ENCODE measurements around the gene ZFP57.

The ZFP57 gene

DNA sequence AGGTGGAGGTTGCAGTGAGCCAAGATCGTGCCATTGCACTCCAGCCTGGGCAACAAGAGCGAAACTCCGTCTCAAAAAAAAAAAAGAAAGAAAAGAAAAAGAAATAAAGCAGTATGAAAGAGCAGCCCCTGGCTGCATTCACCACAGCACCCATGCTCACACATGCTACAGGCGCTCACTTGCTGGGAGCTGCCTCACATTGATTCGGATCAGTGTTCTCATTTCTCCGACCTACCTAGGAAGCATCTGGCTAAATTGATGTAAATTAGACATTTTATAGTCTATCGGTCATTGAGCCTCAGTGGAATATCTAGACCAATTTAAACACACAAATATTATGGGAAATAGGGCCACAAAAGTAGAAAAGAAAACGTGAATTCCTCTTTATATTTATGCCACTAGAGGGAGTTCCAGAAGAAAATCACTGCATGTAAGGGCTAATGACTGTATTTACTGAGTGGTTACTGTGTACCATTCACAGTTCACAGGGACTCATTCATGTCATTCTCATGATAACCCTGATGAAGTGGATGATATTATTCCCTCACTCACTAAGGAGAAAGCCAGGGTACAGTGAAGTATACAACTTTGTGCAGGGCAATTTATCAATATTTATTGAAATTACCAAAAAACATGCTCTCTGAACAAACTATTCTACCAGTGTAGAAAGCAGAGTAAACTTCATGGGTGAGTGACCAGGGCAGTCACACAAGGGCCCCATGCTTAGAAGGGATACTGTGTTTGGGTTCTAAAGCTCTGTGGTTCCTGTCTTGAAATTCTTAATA lies 29.3 kb downstream of the ZFP57 start:
- DNase-seq: peak; percentile 13

- DNase-seq: peak; percentile 96
Measured at GRCh38 chr6:29649701-29650673, 31.0 kb downstream of the ZFP57 start.

DNA sequence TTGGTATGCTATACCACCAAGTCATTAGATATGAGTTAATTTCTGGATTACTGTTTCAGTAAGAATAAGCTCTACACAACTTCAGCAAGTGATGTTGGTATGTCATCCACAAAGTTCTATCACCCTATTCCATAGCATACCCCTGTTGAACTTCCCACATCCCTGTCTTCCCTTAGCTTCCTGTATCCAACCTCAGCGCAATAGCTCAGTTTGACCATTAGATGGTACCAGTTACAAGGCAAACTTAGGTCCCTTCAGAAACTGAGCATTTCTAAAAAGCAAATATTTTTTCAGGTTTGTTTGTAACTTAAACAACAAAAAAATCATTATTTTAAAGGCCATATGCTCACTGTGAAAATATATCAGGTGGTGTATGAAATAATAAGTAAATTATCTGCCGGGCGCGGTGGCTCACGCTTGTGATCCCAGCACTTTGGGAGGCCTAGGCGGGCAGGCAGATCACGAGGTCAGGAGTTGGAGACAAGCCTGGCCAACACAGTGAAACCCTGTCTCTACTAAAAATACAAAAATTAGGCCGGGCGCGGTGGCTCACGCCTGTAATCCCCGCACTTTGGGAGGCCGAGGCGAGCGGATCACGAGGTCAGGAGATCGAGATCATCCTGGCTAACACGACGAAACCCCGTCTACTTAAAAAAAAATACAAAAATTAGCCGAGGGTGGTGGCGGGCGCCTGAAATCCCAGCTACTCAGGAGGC lies 32.9 kb downstream of the ZFP57 start:
- DNase-seq: peak; percentile 39

DNA sequence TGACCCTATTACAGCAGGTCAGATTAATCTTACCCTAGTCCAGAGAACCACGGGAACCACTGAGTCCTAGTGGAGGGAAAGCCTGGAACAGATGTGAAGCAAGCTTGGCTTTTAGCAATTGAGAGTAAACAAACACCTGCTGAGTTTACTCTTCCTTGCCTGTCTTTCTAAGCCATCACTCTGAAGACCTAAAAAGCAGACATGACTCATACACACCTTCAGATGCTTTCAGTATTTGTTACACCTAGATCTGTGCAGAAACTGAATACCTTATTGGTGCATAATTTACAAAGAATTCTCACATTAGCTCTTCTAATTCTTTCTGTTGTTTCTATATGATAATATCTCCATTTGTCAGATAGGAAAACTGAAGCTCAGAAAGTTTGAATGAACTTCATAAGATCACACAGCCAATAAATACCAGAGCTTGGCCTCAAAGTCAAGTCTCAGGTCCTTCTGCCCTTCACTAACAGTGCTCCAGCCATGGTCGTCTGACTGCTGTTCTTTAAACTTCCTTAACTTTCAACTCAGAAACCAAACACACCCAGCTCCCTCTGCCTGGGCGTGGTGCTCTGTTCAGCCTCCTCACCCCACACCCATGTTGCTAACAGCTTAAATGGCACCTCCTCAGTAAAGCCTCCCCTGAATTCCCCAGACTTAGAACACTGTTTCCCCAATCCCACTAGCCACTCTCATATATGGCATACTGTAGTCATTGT lies 39.4 kb downstream of the ZFP57 start:
- peak; percentile 22 for DNase-seq

DNA sequence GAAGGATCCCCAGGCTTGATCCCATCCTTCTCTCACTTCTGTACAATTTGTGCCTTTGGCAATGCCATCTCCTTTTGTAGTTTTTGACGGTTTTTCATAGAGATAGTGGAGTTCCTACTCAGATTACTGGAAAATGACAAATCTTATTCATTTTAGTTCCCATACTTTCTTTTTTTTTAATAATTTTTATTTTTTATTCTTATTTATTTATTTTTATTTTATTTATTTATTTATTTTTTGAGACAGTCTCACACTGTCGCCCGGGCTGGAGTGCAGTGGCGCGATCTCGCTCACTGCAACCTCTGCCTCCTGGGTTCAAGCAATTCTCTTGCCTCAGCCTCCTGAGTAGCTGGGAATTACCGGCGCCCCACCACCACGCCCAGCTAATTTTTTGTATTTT lies 43.7 kb downstream of the ZFP57 start:
- no peak for DNase-seq

DNA sequence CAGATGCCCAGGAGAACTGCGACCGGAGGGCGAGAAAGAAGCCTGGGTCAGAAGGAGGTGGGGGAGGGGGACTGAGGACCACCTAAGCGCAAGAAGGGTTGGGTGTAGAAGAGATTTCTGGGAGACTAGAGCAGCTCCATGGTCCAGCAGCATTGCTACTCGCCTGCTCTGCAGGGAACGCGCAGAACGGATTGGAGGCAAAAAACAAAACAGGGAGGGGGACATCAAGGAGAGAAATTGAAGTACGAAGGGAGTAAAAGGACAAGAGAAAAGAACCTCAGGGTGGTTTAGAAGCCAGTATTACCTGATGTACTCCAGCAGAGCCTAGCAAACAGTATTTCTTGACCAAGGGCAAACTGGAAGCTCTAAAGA lies 47.4 kb downstream of the ZFP57 start:
- DNase-seq: peak; percentile 57

DNA sequence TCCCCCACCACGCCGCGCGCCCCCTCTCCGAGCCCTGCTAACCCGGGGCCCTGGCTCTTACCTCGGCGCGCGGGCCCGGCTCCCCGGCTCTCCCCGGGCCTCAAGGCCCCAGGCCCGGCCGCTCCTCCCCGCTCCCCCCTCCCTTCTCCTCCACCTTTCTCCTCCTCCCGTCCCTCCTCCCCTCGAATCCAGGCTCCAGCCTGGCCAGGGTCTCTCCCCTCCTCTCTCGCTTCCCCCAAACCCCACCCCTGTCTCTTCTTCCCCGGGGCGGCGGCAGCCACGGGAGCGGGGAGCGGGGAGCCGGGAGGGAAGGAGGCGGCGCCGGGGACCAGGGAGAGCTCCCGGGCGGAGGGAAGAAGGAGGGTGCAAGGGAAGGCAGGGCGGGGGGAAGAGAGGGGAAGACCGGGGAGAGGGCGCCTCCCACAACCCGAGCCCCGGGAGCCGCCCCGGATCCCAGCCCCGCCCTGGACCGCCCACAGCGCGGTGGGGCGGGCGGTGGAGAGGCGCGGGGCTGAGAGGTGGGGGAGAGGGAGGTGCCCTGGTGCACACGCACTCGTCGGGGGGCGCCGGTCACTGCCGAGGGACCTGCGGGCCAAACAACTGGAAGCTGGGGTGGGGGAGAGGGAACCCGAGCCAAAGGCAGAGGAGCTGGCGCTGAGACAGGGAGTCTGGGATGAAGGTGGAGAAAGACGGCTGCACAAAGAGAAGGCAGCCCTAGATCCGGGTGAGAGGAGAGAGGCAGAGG lies 48.0 kb downstream of the ZFP57 start, which contains the start of gene GABBR1:
GABBR1 (minus strand) TSS at position 395 of the 745 bp plus-strand sequence. CDS start 798 bp downstream, outside the sequence.
- DNase-seq: peak; percentile 90

- peak; percentile 76 for DNase-seq
Measured at GRCh38 chr6:29631860-29632731, 48.9 kb downstream of the ZFP57 start.

- DNase-seq: no peak
Measured at GRCh38 chr6:29631209-29631810, 49.6 kb downstream of the ZFP57 start.

DNA sequence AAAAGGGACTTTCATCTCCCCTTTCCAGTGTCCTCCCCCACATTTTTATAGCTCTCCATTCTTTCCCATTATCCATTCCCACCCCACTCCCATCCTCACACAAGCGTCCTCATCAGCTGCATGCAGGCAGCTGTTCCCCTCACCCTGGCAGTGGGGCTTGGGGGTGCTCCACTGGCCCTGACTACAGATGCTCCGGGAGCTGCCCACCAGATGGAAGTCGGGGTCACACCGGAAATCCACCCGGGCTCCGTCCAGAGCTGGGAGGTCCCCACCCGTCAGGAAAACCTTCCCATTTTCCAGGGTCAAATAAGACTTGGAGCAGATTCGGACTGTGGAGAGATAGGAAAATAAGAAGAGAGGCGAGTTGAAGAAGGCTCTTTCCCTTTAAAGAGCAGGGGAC lies 50.6 kb downstream of the ZFP57 start:
- DNase-seq: no peak

- DNase-seq: no peak
Measured at GRCh38 chr6:29629571-29629970, 51.4 kb downstream of the ZFP57 start.

DNA sequence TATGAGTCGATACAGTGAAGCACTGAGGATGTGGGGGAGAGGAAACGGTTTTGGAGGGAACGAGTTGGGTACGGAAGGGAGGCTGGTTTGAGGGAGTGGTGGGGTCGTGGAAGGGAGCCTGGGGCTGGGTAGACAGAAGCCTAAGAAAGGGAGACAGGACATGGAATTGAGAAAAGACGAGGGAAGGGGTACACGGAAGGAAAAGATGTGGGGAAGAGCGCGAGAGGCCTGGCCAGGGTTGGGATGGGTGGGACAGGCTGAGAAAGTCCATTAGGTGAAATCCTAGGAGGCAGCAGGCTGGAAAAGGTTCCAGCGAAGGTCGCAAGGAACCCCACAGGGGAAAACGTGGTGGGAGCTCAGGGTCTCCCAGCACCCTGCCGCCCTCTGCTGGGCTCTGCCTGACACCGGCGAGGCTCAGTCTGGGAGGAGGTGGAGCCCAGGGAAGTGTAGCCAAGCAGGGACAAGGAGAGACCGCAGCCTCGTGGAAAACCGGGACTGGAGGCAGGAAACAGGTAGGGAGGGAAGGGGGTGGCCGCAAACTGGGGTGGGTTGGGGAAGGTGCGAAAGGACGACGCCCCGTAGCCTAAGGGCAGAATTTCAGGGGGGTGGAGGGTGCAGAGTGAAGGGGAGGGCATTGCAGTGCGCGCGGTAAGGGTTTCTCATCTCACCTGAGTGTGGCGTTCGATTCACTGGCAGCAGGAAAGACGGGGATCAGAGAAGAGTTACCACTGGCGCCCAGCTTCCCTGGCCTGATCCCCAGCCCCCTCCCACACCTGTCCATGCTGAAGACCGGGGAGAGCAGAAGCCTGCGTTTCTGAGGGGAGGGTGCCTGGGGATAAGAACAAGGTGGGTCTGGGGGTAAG lies 52.3 kb downstream of the ZFP57 start:
- peak; percentile 85 for DNase-seq

DNA sequence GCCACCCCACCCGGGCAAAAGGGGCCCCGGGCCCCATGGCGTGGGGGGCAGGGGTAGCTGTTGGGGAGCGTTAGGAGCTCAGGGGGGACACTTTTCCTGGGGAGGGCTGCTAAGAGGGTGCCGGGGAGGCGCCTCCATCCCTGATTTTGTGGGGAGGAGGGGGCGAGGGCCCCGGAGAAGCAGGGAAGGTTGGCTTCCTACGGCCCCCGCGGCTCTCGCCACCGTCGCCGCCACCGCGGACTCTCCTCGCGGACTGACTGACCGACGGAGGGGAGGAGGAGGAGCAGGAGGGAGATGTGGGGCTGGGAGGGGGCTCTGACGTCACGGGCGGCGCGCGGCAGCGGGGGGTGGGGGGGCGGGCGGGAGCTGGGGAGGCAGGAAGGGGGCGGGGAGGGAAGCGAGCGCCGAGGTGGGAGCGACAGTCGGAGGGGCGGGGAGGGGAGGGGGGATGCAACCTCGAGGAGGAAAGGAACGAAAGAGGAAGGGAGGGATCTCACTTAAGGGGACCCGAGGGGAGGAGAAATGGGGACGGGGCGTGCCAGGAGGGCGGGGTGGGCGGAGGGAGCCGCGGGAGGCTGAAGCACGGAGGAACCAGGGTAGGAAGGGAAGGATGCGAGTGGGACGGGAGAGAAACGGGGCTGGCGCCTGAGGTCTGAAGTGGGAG lies 53.1 kb downstream of the ZFP57 start:
- DNase-seq: peak; percentile 83

GRCh38 chr6:29626948-29627754 lies 53.8 kb downstream of the ZFP57 start:
- DNase-seq: peak; percentile 18

GRCh38 chr6:29625337-29625930 lies 55.5 kb downstream of the ZFP57 start:
- DNase-seq: no peak

DNA sequence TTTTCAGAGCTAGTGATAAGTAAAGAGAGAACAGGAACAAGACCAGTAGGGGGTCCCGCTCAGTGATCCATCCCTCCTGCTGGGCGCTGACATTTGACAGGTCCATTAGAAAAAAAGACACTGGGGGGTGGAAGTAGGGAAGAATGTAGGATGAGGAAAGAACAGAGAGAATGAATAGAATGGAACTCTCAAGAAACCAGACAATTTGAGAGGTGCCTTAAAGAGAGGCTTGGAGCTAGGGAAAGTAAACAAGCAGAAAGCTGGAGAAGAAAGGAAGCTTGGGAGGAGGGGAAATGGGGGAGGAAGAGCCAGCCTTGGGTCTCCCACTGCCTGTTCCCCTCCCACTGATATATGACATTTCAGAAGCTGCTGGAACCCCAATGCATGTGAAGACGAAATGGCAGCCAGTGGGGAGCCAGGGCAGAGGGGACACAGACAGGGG lies 56.4 kb downstream of the ZFP57 start:
- peak; percentile 73 for DNase-seq

Measured in NCI-H69 (cell line).